ENCODE results near the gene SCUBE3.

SCUBE3 gene

GRCh38 chr6:35214869-35215664 is 1.3 kb downstream of the SCUBE3 start:
- DNase-seq = no peak

GRCh38 chr6:35215665-35216411 is 2.1 kb downstream of the SCUBE3 start:
- DNase-seq = no peak

- DNase-seq = no peak
These were observed 2.6 kb downstream of the SCUBE3 start for GRCh38 chr6:35216412-35216732.

GRCh38 chr6:35216851-35217811 is 3.4 kb downstream of the SCUBE3 start:
- DNase-seq = no peak

DNA sequence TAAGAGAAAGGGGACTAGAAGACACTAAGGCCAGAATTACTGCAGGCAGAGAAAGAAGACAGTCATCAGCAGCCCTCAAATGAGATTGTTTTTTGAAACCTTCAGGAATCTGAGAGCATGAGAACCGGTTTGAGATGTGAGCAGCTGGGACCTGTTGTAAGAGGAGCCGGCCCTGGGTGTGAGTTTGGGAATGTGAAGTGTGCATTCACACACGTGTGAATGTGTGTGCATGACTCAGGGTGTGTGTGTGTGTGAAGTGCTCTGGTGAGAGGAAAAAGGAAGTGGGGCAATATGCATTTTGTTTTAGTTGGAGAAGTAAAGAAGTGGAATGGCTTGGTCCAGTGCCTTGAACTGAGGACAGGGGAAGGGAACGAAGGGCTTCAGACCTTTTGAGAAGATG is 4.3 kb downstream of the SCUBE3 start:
- DNase-seq = no peak

- DNase-seq = no peak
These were observed 4.7 kb downstream of the SCUBE3 start for GRCh38 chr6:35218456-35218855.

- DNase-seq = no peak
These were observed 6.0 kb downstream of the SCUBE3 start for GRCh38 chr6:35219683-35220326.

DNA sequence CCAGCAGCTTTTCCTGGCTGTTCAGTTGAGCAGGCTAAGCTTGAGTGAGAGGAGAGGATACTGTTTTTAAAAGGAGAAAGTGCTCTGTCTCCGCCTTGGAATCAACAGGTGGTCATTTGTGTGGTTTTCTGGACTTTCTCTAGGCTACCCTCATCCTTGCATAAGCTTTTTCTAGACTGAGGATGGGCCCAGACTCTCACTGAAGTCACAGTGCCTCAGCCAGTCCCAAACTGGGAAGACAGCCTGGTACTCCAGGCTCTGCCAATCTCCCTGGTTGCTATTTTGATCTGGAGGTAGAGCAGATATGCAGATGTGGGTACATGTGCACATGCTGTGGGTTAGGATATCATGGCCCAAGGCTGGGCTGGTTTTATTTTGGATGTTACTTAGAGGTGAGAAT is 7.0 kb downstream of the SCUBE3 start:
- DNase-seq = no peak

GRCh38 chr6:35223396-35223795 is 9.6 kb downstream of the SCUBE3 start:
- no peak for DNase-seq

DNA sequence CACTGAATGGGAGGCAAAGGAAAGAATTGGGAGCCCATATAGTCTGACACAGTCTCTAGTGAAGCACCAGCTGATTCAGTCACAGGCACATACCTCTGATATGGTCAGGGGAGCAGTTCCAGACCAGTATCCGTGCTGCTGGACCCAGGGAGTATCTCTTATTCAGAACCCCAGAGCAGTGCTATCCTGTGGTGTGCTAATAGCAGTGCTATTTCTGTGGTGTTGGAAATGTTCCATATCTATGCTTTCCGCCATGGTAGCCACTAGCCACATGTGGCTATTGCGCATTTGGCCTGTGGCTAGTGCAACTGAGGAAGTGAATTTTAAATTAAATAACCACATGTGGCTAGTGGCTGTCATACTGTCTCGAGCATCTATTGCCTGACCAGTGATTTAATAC is 11.0 kb downstream of the SCUBE3 start:
- DNase-seq = no peak

GRCh38 chr6:35228481-35228880 is 14.7 kb downstream of the SCUBE3 start:
- DNase-seq = no peak

DNA sequence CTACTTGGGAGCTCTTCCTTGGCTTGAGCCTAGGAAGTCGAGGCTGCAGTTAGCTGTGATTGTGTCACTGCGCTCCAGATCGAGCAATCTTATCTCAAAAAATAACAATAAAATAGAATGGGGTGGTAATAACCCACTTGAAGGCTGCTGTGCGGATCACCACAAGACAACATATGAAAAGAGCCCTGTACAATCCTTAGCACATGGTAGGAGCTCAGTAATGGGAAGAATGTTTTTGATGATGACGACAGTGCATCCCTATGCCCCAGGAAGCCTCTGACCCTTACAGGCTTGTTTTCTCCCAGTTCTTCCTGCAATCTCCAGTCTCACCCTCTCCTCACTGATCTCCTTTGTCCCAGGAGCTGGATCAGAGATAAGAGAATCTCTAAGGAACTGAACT is 15.5 kb downstream of the SCUBE3 start:
- no peak for DNase-seq

DNA sequence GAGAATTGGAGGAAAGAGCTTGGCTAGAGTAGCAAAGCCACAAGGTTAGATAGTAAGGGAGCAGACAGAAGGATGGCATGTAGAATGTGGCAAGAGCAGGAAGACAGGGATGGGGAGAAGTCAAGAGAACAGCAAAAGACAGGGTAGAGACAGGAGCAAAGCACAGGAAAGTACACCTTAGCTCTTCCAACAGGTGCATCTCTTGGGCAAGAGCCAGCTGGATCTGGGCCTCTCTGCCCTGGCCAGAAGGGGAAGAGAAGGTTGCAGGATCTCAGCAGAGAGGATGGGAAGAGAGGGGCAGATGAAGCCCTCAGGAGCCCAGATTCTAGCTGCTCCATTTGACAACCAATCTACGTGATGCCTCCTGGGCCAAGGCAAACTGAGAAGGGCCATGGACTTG is 16.7 kb downstream of the SCUBE3 start:
- DNase-seq = no peak

GRCh38 chr6:35230950-35231349 is 17.2 kb downstream of the SCUBE3 start:
- DNase-seq = peak; percentile 43

GRCh38 chr6:35231563-35231962 is 17.8 kb downstream of the SCUBE3 start:
- no peak for DNase-seq

GRCh38 chr6:35234901-35235300 is 21.1 kb downstream of the SCUBE3 start:
- DNase-seq = no peak

GRCh38 chr6:35236223-35236622 is 22.5 kb downstream of the SCUBE3 start:
- DNase-seq = no peak

DNA sequence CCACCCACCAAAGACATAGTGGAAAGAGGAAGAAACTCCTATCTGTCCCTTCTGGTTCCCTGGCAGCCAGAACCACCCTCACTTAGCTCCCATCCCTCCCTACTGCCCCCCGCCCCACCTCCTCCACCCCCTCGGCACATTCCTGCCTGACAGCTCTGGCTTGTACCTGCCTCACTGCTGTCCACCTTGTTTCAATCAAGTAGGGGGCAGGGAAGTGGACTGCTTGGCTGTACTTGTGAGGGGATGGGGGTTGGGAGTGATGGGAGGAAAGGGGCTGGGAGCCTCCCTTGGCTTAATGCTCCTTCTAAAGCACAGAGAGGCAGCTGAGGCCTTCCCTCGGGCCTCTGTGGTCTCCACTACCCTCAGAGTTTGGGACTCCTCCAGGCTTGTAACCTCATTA is 23.7 kb downstream of the SCUBE3 start:
- no peak for DNase-seq

DNA sequence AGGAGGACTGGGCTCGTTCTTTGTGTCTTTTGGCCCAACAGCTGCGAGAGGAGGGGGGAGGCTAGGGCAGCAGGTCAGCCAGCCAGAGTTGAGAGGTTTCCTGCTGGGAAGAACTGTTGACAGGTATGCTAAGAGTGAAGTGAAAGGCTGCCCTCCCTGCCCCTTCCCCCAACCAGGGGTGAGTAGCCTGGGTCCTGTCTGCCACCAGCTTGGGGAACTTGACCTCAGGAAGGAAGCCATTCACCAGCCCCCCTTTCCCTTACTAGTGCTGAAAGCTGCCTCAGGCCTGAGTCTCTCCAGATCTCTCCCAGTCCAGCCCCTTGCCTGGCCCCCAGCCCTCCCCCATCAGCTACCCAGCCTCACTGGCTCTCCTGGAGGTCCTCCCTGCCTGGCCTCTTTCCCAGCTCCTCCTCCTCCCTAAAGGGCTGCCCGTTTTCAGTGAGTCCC is 25.1 kb downstream of the SCUBE3 start:
- no peak for DNase-seq

DNA sequence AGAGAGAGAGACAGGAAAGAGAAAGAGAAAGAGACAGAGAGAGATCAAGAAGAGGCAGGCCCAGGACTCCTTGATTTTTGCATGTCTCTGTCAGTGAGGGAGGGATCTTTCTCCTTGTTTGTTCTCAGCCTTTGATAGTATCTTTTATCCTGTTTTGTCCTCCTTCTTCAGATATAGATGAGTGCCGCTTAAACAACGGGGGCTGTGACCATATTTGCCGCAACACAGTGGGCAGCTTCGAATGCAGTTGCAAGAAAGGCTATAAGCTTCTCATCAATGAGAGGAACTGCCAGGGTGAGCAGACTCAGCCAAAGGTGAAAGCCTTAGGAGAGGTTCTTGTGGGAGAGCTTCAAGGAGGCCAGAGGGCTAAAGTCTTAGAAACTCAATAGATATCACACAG is 25.8 kb downstream of the SCUBE3 start:
- no peak for DNase-seq

GRCh38 chr6:35240838-35241801 is 27.4 kb downstream of the SCUBE3 start:
- peak; percentile 71 for DNase-seq

DNA sequence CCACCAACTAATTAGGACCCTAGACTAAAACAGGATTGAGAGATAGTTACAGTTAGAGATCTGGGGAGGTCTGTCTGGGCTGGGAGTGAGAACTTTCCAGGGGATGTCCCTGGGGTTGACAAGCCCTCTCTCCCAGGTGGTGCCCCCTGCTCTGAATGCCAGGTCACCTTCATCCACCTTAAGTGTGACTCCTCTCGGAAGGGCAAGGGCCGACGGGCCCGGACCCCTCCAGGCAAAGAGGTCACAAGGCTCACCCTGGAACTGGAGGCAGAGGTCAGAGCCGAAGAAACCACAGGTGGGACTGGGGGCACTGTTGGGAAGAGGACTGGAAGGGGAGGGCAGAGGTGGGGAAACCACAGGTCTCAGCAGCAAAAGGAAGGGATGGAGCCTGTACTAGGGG is 28.7 kb downstream of the SCUBE3 start:
- no peak for DNase-seq
